Measurements from ENCODE around the gene PRKCE.

PRKCE gene

GRCh38 chr2:45622336-45623075 is 29.0 kb upstream of the PRKCE start:
- TF ChIP-seq GATA3 (IDR thresholded peaks at IDR 0.05; ENCODE audit: low read depth, low read length) (no peak), GATA2 (IDR thresholded peaks at IDR 0.05; ENCODE audit: low read depth, low read length) (no peak)

- TF ChIP-seq GATA3 (IDR thresholded peaks at IDR 0.05; ENCODE audit: low read depth, low read length) = no peak
- TF ChIP-seq GATA2 (IDR thresholded peaks at IDR 0.05; ENCODE audit: low read depth, low read length) = no peak
These were observed 28.4 kb upstream of the PRKCE start for GRCh38 chr2:45623098-45623497.

DNA sequence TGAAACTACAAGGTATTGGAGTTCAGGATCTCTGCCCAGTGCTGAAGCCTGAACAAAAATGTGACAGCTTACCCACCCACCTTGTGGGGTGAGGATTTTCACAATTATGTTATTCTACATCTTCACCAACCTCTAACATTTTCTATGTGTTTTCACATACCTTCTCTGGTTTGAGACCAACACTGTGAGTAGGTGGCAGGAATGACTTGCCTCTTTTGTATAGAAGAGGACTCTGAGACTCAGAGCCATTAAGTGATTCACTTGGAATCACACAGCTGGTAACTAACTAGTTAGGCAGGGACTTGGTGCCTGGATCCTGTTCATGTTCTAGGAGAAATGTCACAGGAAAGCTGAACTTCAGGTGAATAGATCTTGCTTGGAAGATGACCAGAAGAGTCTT is 25.7 kb upstream of the PRKCE start:
- TF ChIP-seq GATA2 (IDR thresholded peaks at IDR 0.05; ENCODE audit: low read depth, low read length) (no peak), GATA3 (IDR thresholded peaks at IDR 0.05; ENCODE audit: low read depth, low read length) (no peak)

- TF ChIP-seq GATA2 (IDR thresholded peaks at IDR 0.05; ENCODE audit: low read depth, low read length) = no peak
- TF ChIP-seq GATA3 (IDR thresholded peaks at IDR 0.05; ENCODE audit: low read depth, low read length) = no peak
These were observed 24.9 kb upstream of the PRKCE start for GRCh38 chr2:45626387-45627221.

GRCh38 chr2:45627911-45628310 is 23.6 kb upstream of the PRKCE start:
- TF ChIP-seq GATA2 (IDR thresholded peaks at IDR 0.05; ENCODE audit: low read depth, low read length) (no peak), GATA3 (IDR thresholded peaks at IDR 0.05; ENCODE audit: low read depth, low read length) (no peak)

- TF ChIP-seq GATA2 (IDR thresholded peaks at IDR 0.05; ENCODE audit: low read depth, low read length) (no peak), GATA3 (IDR thresholded peaks at IDR 0.05; ENCODE audit: low read depth, low read length) (no peak)
These were observed 21.5 kb upstream of the PRKCE start for GRCh38 chr2:45629971-45630370.

- TF ChIP-seq GATA2 (IDR thresholded peaks at IDR 0.05; ENCODE audit: low read depth, low read length) = no peak
- TF ChIP-seq GATA3 (IDR thresholded peaks at IDR 0.05; ENCODE audit: low read depth, low read length) = no peak
These were observed 20.2 kb upstream of the PRKCE start for GRCh38 chr2:45631319-45631718.

DNA sequence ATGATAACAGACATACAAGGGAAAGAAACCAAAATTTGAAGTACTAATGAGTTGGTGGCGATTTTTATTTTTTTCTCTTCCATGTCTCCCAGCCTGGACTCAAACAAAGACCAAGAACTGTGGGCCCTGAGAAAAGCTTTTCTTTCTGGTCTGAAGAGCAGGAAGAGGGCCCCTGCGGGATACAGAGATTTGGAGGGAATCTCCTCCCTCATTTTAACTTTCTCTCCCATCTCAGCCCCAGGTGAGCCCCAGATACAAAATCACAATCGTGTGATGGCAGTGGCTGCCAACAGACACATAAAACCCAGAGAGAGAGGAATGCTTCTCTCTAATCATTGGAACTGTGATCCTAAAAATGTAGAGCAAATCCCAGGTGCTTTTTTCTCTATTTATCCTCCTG is 19.5 kb upstream of the PRKCE start:
- TF ChIP-seq GATA2 (IDR thresholded peaks at IDR 0.05; ENCODE audit: low read depth, low read length) = no peak
- no peak for TF ChIP-seq GATA3 (IDR thresholded peaks at IDR 0.05; ENCODE audit: low read depth, low read length)

- TF ChIP-seq GATA2 (IDR thresholded peaks at IDR 0.05; ENCODE audit: low read depth, low read length) (no peak), GATA3 (IDR thresholded peaks at IDR 0.05; ENCODE audit: low read depth, low read length) (no peak)
These were observed 17.3 kb upstream of the PRKCE start for GRCh38 chr2:45634223-45634622.

DNA sequence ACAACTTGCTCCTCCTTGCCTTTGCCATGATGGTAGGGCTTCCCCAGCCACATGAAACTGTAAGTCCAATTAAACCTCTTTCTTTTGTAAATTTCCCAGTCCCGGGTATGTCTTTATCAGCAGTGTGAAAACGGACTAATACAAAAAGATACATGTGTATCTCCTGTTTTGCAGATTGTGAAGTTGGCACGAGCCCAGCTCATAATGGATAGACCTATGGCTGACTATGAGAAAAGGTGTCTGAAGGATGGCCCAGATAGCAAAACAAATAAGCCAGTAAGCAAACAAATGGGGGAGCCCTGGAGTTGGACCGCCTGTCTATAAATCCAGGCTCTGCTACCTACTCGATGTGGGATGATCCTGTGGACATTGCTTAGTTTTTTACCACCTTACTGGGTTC is 15.5 kb upstream of the PRKCE start:
- TF ChIP-seq GATA2 (IDR thresholded peaks at IDR 0.05; ENCODE audit: low read depth, low read length) (no peak), GATA3 (IDR thresholded peaks at IDR 0.05; ENCODE audit: low read depth, low read length) (no peak)

GRCh38 chr2:45637440-45637839 is 14.0 kb upstream of the PRKCE start:
- TF ChIP-seq GATA2 (IDR thresholded peaks at IDR 0.05; ENCODE audit: low read depth, low read length) (no peak), GATA3 (IDR thresholded peaks at IDR 0.05; ENCODE audit: low read depth, low read length) (no peak)

- TF ChIP-seq GATA3 (IDR thresholded peaks at IDR 0.05; ENCODE audit: low read depth, low read length) (no peak), GATA2 (IDR thresholded peaks at IDR 0.05; ENCODE audit: low read depth, low read length) (no peak)
These were observed 10.9 kb upstream of the PRKCE start for GRCh38 chr2:45640576-45640975.

- TF ChIP-seq GATA2 (IDR thresholded peaks at IDR 0.05; ENCODE audit: low read depth, low read length) (no peak), GATA3 (IDR thresholded peaks at IDR 0.05; ENCODE audit: low read depth, low read length) (no peak)
These were observed 8.4 kb upstream of the PRKCE start for GRCh38 chr2:45643095-45643494.

GRCh38 chr2:45643543-45644542 is 7.6 kb upstream of the PRKCE start:
- TF ChIP-seq GATA3 (IDR thresholded peaks at IDR 0.05; ENCODE audit: low read depth, low read length) (no peak), GATA2 (IDR thresholded peaks at IDR 0.05; ENCODE audit: low read depth, low read length) (no peak)
